GM18909 (cell line): ENCODE measurements around the gene ATP8A2.
"Not testable (repeated sequence)": the region's sequence is repeated elsewhere in the genome, so short reads cannot be mapped to it uniquely, and the experiment has no call there.

Experiments used
- ATAC-seq: cut with Tn5 transposase; IDR thresholded peaks from one replicate; pipeline ENCODE4 v1.9.1; 2021; ENCODE audit warnings: mild to moderate bottlenecking; ENCODE audit not compliant: unreplicated experiment, poor library complexity

The ATP8A2 gene

DNA sequence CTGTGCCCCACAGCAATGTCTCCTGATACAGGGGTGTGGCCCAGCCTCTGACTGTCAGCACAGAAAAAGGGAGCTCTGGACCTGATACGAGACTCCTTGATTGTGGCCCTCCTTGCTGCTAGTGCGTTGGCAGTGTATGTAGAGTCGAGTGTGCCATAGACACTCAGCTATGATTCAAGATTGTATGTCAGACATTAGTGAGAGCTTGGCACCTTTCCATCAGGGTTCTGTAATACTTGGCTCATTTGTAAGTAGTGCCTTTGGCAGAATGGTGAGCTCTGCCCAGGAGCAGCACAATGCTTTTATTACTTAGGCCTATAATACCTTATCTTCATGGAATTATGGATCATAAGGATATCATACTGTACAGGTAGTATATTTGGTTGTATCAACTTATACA is 83.4 kb downstream of the ATP8A2 start:
- no peak for ATAC-seq

DNA sequence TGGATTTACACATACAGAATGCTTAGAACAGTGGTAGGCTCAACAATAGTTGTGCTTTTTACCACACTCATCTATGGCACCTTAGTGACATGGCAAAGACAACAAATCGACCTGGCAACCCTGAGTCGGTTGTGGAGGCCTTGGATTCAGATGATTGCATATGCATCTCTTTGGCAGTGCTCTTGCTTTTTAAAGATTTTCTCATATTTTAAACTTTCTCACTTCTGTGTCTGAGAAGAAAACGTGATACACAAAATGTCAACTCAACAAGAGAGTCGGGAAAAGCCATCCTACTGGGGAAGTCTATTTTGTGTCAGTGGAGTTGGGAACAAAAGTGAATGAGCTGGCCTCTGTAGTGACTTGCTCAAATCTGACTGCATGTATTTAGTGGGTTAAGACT is 85.8 kb downstream of the ATP8A2 start:
- no peak for ATAC-seq

GRCh38 chr13:25462301-25463125 is 90.7 kb downstream of the ATP8A2 start:
- no peak for ATAC-seq

- ATAC-seq: no peak
These were observed 91.7 kb downstream of the ATP8A2 start for GRCh38 chr13:25463496-25463895.

DNA sequence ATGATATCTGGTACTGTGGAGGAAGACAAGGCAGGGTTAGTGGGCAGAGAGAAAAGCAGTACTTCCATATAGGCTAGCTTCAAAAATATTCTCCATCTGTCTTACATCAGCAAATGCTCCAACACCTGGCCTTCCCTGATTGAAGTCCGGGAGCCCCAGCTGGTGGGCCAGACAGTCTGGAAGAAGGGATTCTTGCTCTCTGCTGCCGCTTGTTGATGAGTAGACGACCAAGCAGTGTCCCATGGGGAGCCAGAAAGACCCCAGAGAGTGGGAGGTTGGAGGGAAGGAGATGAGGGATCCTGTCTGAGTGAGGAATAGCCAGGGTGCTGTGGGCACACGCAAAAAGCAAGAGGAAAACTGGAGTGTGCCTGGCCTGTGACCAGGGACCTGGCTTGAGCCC is 95.1 kb downstream of the ATP8A2 start:
- ATAC-seq: no peak

DNA sequence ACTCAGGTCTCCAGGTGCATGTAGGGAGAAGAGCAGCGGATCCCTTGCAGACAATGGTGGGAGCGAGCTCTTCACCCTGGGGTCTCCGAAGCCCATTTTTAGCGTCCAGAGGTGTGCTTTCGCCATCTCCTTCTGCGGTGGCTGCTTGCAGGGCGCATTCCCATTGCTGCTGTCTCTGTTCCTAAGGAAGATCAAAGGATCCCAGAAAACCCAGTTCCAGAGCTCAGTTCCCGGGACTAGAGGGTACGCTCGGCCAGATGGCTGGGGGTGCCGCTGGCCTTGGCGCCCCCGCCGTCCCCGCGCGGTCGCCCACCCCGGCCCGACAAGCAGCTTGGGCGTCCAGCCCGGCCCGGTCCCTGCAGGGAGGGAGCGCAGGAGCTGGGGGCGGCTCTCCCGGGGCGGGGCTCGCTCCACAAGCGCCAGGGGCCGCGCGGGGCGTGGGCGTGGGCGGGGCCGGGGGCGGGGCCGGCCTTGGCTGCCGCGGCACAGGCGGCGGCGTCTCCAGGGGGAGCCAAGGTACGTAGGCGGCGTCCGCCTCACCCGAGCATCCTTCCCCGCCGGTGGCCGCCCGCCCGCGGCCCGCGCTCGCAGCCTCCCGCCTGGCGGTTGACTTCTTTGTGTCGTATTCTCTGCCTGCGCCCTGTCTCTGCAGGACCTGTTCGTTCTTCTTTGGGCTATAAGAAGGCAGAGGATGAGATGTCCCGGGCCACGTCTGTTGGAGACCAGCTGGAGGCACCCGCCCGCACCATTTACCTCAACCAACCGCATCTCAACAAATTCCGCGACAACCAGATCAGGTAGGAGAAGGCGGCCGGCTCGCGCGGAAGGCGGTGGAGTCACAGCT is 96.8 kb downstream of the ATP8A2 start:
- ATAC-seq: no peak

DNA sequence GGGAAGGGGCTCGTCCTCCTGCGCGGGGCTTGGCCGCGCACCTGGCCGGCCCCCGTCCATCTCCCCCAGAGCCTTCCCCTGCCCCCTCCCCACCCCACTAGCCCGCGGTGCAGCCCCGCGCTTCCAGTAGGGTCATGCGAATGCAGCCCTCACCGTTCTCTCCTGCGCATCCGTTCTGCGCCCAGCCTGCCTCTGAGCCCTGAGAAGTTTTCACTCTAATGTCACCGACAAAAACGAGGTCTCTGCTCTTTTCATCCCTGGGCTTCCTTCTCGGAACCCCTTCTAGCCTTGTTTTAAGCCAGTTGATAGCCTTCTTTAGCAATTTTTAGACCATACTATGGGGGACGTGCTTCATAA is 97.4 kb downstream of the ATP8A2 start:
- no peak for ATAC-seq

GRCh38 chr13:25473864-25474263 is 102.1 kb downstream of the ATP8A2 start:
- no peak for ATAC-seq

DNA sequence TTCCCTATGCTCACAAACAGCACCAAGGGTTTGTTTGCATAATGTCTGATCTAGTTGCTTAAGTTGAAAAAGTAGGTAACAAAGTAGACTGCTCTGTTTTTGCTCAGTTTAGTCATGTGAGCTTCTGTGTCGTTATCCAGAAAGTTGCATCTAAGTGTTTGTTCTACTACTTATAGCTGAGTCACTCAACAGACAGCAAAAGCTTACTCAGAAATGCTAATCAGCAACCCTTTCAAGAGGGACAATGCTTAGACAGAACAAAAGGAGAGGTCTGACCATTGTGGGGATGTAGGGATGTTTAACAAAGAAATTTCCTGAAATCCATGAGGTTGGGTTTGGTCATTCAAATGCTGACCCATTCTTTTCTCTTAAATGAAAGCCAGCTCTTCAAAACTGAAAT is 106.4 kb downstream of the ATP8A2 start:
- ATAC-seq: no peak

- ATAC-seq: no peak
These were observed 117.5 kb downstream of the ATP8A2 start for GRCh38 chr13:25489238-25489637.

DNA sequence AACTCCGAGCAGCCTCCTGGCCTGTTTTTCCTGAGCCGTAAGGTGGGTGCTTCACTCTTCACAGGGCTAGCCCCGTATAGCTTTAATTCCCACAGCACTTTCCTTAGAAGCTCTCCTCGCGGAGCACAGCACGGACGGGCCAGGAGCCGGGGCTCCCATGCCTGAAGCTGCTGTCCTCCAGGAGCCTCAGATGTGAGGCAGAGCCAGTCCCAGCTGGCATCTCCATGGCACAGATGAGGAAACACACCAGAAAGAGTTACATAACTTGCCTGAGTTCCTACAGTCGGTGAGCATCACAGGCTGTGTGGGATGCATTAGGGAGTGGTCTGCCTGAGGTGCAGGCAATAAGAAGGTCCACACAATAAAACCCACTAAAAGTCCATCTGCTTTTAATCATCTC is 118.5 kb downstream of the ATP8A2 start:
- ATAC-seq: no peak

DNA sequence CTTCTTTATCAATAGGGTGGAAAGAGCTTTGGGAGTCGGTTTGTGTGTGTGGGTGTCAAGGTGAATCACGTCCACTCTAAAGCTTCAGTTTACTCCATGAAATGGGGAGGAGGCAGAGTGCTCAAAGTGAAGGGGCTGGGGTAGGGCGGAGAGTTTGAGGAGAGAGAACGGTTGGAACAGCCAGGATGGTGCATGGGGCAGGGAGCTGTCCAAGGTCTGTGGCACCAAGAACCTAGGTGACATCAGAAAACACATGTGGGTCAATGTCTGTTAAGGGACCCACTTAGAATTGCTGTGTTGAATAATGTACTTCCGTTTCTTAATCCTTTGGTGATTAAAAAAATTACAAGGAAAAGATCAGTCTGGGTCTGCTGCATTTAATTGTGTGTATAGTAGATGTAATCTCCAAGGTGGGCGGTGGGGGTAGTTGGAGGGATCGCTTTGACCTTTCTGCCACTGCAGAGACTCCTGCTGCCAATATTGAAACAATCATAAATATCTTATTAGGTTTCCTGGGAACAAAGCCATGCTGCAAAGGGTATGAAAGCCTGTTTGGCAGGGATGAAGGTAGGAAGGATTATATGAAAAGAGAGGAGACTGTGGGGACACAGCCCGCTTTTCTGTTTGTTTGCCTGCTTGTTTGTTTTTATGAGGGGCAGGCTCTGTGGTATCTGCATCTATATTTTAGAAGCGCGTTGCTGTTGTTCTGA is 122.3 kb downstream of the ATP8A2 start:
- ATAC-seq: no peak

DNA sequence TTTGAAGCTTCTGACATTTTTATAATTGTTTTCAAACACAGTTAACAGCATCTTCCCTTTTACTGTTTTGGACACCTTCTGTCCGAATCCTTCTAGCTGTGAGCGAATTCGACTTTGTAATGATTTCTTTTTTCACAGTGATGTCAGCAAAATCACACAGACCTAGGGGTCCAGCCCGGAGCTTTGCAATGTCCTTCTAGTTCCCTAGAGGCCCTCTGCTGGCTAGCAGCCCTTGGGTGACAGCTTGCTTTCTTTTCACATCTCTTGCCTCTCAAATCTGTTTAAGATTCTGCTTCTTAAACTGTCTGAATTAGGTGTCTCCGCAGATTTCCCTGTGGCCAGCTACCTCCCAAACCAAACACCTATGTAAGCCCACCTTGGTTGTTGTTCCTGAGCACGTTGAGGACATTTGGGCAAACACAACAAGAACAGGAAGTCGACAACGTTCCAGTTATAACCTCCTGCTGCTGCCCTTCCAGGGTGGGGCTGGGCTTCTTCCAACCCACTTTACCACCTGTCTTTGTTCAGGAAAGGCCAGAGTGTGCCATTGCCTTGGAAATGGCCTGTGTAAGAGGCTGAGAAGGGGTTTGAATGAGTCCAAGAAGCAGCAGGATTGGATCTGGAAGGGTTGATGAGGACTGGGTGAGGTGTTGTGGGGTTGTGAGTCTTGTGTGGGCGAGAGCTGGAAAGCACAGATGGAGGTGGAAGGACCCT is 123.1 kb downstream of the ATP8A2 start:
- no peak for ATAC-seq

DNA sequence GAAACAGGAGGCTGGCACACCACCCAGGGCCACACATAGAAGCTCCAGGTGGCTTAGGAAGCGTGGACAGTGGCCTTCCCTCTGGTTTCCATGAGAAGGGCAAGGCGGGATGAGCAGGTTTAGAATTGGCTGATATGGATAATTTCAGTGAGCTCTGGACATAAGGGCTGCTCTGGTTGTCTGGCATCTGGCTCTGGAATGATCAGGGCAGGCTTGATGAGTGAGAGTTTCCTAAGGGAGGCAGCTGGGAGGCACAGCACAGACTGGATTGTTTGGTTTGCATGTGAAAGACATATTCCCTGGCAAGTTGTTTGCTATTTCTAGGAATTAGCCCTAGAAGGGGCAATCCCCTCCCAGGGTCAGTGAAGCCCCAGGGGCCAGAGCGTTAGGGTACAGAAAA is 129.5 kb downstream of the ATP8A2 start:
- ATAC-seq: no peak

DNA sequence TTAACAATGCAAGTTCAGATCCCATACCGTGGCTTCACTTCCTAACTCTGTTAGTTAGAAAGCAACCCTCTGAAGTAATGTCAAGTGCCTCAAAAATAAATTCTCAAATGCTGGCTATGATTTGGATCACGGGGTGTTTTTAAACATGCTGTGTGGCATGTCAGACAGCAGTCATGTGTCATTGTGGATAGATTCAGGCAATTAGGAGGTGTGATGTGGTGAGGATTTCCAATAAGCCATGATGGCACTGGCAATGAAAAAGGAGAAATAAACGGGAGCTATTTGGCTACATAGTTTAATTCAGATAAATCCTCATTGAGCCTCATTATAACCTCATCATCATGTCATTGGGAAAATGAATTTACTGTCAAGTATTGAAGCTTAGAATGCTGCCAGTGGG is 130.3 kb downstream of the ATP8A2 start:
- no peak for ATAC-seq

DNA sequence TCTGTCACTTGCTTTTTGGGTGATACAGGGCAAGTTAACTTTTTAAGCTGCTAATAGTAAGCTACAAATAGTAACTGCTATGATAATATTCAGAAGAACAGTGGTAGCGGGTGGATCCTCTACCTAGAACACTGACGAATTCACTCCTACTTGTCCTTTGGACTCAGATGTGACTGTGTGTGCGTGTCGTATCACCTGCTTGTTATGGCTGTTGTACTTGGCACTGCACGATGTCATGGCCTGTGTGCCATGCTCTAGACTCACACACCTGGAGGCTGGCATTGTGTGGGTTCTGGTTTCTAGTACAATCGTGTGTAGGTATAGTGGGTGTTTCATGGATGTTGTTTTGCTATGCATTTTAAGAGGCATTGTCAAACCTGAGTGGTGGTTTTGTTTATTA is 130.8 kb downstream of the ATP8A2 start:
- ATAC-seq: no peak

GRCh38 chr13:25503856-25504255 is 132.1 kb downstream of the ATP8A2 start:
- no peak for ATAC-seq

GRCh38 chr13:25507841-25508240 is 136.1 kb downstream of the ATP8A2 start:
- no peak for ATAC-seq

- ATAC-seq: not testable (repeated sequence)
These were observed 141.3 kb downstream of the ATP8A2 start for GRCh38 chr13:25513060-25513459.

DNA sequence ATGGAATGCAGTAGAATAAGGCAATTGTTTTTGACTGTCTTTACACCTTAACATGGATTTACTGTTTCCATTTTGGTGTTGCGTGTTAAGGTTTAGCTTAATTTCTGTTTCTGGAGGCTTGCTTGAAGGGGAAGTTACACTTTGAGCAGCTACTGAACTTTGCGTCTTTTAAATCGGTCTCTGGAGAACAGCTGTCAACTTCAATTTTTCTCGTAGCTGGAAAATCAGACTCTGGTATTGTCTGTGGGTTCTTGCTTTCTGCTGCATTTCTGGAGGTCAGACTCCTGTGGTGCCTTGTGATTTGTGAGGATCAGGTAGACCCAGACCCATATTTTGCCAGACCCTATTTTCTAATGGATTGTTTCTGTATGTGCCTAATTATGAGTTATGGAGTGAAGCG is 146.7 kb downstream of the ATP8A2 start:
- ATAC-seq: no peak
